Inferior parietal cortex (tissue), 1 donor: ENCODE results near the gene GTPBP1.

Experiments used
- DNase-seq: peaks from one replicate; pipeline ENCODE4 v3.0.0-alpha.2; 2016; ENCODE audit errors: extremely low spot score

The GTPBP1 gene

GRCh38 chr22:38705235-38706100 lies at the start of gene GTPBP1:
Gene GTPBP1 (plus strand): TSS chr22:38705944. CDS start chr22:38705956, 12 bp downstream.
- peak; percentile 100 for DNase-seq

- peak; percentile 90 for DNase-seq
Observed at GRCh38 chr22:38656256-38657044, 49.3 kb upstream of the GTPBP1 start, which contains the start of the genes CBY1 and FAM227A. Gene CBY1 (plus strand): TSS chr22:38656638. CDS start chr22:38668055, 11,417 bp downstream. Gene FAM227A (minus strand): TSS chr22:38656392. CDS start chr22:38650168, 6,224 bp downstream.

- peak; percentile 48 for DNase-seq
Observed at GRCh38 chr22:38657045-38657909, 48.5 kb upstream of the GTPBP1 start.

GRCh38 chr22:38674888-38675287 lies 30.9 kb upstream of the GTPBP1 start:
- no peak for DNase-seq

GRCh38 chr22:38675833-38676232 lies 29.9 kb upstream of the GTPBP1 start:
- no peak for DNase-seq

GRCh38 chr22:38681582-38682335 lies 24.0 kb upstream of the GTPBP1 start, which contains the start of gene TOMM22:
Gene TOMM22 (plus strand): TSS chr22:38681957. CDS start chr22:38681979, 22 bp downstream.
- DNase-seq: peak; percentile 90

GRCh38 chr22:38684895-38685294 lies 20.8 kb upstream of the GTPBP1 start:
- no peak for DNase-seq

- no peak for DNase-seq
Observed at GRCh38 chr22:38685761-38686160, 20.0 kb upstream of the GTPBP1 start.

GRCh38 chr22:38689651-38690050 lies 16.1 kb upstream of the GTPBP1 start:
- no peak for DNase-seq

- no peak for DNase-seq
Observed at GRCh38 chr22:38694049-38694448, 11.7 kb upstream of the GTPBP1 start.

GRCh38 chr22:38694940-38695339 lies 10.8 kb upstream of the GTPBP1 start:
- no peak for DNase-seq

- no peak for DNase-seq
Observed at GRCh38 chr22:38696606-38697424, 8.9 kb upstream of the GTPBP1 start.

- peak; percentile 39 for DNase-seq
Observed at GRCh38 chr22:38697425-38698089, 8.2 kb upstream of the GTPBP1 start.

- no peak for DNase-seq
Observed at GRCh38 chr22:38698407-38699094, 7.2 kb upstream of the GTPBP1 start.

GRCh38 chr22:38699143-38699542 lies 6.6 kb upstream of the GTPBP1 start:
- no peak for DNase-seq

GRCh38 chr22:38699784-38700183 lies 6.0 kb upstream of the GTPBP1 start:
- DNase-seq: peak; percentile 40

GRCh38 chr22:38700270-38700788 lies 5.4 kb upstream of the GTPBP1 start:
- no peak for DNase-seq
